ENCODE results near the gene CMSS1. TPM values are rescaled to one million over a fixed set of nuclear protein-coding genes. Genes with fewer than 3 reads are reported as not detected.

The CMSS1 gene
- total and polyA plus RNA-seq, 8 donors, result 2.7 to 33.3 (median 22.1) TPM

DNA sequence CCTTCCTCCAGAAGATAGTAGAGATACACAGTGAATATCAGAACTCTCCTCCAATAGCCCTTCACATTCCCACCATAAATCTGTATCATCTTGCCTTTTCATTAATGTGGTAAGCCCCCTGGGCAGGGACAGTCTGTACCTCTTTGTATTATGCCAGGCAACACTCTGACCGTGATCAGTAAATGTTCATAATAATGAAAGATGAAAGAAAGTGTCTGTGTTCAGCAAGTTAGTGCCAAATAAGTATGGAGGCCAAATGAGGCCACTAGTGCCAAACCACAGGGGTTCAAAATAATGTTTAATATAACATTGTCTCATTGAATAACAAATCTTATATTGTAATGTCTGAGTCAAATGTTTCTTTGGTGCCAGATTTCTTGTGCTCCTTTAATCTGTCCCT, 104.3 kb downstream of the CMSS1 start:
- Histone ChIP-seq H3K27ac (peak overlapping the region in 2 of 5 donors; percentile 72 to 76), H3K4me1 (peaks cover 7 to 46% (median 31%) of the 10 kb centered on the region in 4 donors), H3K27me3 (no peaks in the 10 kb centered on the region), H3K9me3 (no peaks in the 10 kb centered on the region), H3K36me3 (no peaks in the 10 kb centered on the region), H3K4me3 (no peak overlapping the region)
- intact Hi-C loops (cut with DNase I; ENCODE audit: low total_unique reads), result no loop called here
- no peak for DNase-seq
- 82 to 92% (median 83%) methylated on average over 1 of the region's 1 CpG for WGBS, 5 donors
- TF ChIP-seq POLR2AphosphoS5 (IDR thresholded peaks at IDR 0.05), result no peak
- TF ChIP-seq, protein P1, sequence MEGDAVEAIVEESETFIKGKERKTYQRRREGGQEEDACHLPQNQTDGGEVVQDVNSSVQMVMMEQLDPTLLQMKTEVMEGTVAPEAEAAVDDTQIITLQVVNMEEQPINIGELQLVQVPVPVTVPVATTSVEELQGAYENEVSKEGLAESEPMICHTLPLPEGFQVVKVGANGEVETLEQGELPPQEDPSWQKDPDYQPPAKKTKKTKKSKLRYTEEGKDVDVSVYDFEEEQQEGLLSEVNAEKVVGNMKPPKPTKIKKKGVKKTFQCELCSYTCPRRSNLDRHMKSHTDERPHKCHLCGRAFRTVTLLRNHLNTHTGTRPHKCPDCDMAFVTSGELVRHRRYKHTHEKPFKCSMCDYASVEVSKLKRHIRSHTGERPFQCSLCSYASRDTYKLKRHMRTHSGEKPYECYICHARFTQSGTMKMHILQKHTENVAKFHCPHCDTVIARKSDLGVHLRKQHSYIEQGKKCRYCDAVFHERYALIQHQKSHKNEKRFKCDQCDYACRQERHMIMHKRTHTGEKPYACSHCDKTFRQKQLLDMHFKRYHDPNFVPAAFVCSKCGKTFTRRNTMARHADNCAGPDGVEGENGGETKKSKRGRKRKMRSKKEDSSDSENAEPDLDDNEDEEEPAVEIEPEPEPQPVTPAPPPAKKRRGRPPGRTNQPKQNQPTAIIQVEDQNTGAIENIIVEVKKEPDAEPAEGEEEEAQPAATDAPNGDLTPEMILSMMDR (IDR thresholded peaks at IDR 0.05), result no peak
- no peak for TF ChIP-seq POLR2A (IDR thresholded peaks at IDR 0.05)
- no peak for TF ChIP-seq EP300 (IDR thresholded peaks at IDR 0.05)

DNA sequence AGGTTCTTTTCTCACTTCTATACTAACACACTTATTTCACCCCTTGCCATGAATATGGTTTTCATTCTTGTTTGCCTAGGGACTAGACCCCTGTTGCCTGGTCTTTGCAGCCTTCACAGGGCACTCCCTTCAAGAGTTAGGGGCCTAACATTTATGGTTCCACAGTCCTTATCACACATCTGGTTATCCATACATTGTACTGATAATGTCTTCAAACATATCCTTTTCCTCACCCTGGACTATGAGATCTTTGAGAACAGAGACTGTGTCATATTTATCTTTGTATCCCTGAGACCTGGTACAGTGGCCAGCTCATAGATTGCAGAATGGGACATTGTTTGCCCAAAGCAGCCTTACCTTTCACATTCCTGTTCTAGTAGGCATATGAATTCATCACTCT, 106.2 kb downstream of the CMSS1 start:
- DNase-seq, result no peak
- Histone ChIP-seq H3K27ac (no peak overlapping the region), H3K4me1 (peaks cover 7 to 56% (median 39%) of the 10 kb centered on the region in 4 donors), H3K27me3 (no peaks in the 10 kb centered on the region), H3K4me3 (no peak overlapping the region), H3K9me3 (no peaks in the 10 kb centered on the region), H3K36me3 (no peaks in the 10 kb centered on the region)
- TF ChIP-seq POLR2A (IDR thresholded peaks at IDR 0.05) (no peak), EP300 (IDR thresholded peaks at IDR 0.05) (no peak), POLR2AphosphoS5 (IDR thresholded peaks at IDR 0.05) (no peak)
- TF ChIP-seq, protein P1 (IDR thresholded peaks at IDR 0.05), result no peak
- intact Hi-C loops (cut with DNase I; ENCODE audit: low total_unique reads), result no loop called here

DNA sequence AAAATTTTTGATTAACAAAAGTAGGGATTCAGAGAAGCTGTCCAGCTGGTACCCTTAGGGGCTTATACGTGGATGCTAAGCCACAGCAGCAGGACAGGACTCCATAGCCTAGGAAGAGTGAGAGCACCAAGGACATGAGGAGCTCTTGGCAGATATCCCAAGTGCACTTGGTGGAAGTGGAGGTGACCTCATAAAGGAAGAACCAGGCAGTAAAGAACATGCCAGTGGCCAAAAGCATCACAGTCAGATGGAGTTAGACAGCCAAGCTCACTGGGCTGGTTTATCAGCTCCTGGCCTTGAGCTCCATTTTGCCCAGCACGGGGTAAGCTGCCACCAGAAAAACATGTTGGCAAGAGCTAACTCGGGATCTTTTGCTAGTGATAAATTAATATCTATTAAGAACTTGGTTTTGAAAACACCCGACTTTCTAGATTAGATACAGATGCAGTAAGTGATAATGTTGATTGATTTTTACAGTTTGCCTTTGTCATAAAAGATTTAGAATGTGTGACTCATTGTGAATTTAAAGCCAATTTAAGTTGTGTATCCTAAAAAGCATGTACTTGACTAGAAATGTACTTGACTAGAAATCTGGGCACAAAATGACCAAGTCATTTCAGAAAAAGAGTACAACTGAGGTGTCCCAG, 108.0 kb downstream of the CMSS1 start:
- Histone ChIP-seq H3K27ac (peak overlapping the region in 2 of 5 donors; percentile 12 to 47), H3K36me3 (no peaks in the 10 kb centered on the region), H3K4me3 (no peak overlapping the region), H3K4me1 (peaks cover 12 to 55% (median 35%) of the 10 kb centered on the region in 4 donors), H3K27me3 (no peaks in the 10 kb centered on the region), H3K9me3 (no peaks in the 10 kb centered on the region)
- TF ChIP-seq POLR2A (IDR thresholded peaks at IDR 0.05) (no peak), POLR2AphosphoS5 (IDR thresholded peaks at IDR 0.05) (peak in 2 of 3 donors; percentile 7 to 55)
- 38 to 50% (median 40%) methylated on average over 4 of the region's 4 CpGs for WGBS, 5 donors
- DNase-seq, result peak; percentile 30 to 77
- intact Hi-C loops (cut with DNase I; ENCODE audit: low total_unique reads), result no loop called here

DNA sequence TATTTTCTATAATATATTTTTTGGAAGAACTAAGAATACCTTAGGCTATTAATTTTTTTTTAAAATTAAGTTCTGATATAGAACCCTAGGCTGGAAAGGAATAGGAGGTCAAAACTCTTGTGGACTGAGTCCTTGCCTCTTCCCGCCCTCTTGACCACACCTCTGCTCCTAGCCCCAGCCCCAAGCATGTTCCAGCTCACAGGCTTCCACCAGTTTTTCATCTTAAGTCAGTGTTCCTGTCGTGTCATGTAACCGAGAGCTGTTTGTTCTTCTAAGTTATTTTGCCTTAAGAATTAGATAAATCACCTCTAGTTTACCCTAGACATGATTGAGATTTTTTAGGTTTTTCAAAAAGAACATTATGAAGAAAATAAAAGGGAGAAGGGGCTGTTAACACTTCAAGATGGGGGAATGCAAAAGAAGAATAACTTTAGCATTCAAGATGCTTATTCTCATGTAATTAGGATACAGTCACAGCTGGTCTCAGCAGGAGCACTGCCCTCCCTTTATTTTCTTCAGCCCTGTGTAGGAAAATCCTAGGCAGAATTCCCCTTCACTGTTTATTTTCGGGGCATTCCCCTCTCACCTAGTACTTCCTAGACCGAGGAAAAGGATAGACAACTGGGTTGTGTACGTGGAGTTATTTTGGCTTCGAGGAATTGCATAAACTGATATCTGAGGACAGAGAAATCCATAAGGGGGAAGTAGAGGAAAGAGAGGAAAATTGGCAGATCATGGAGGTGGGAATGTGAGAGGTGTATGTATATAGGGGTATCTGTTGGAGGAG, 110.2 kb downstream of the CMSS1 start:
- Histone ChIP-seq H3K27ac (peak overlapping the region in 3 of 5 donors; percentile 8 to 65 (median 36)), H3K4me1 (peaks cover 8 to 55% (median 32%) of the 10 kb centered on the region in 4 donors), H3K9me3 (no peaks in the 10 kb centered on the region), H3K27me3 (no peaks in the 10 kb centered on the region), H3K36me3 (no peaks in the 10 kb centered on the region), H3K4me3 (no peak overlapping the region)
- no peak for TF ChIP-seq POLR2AphosphoS5 (IDR thresholded peaks at IDR 0.05)
- TF ChIP-seq, protein P1 (IDR thresholded peaks at IDR 0.05), result no peak
- no peak for TF ChIP-seq POLR2A (IDR thresholded peaks at IDR 0.05)
- no peak for TF ChIP-seq EP300 (IDR thresholded peaks at IDR 0.05)
- 68 to 83% (median 74%) methylated on average over 7 of the region's 7 CpGs for WGBS, 5 donors
- intact Hi-C loops (cut with DNase I; ENCODE audit: low total_unique reads), result no loop called here
- no peak for DNase-seq
